Measurements from ENCODE around the gene ZNF229. TPM values are rescaled to one million over a fixed set of nuclear protein-coding genes. Genes with fewer than 3 reads are reported as not detected.
"Not testable (repeated sequence)": the region's sequence is repeated elsewhere in the genome, so short reads cannot be mapped to it uniquely, and the experiment has no call there.

The ZNF229 gene
- total RNA-seq: 11.9 and 12.6 TPM in 2 replicates

DNA sequence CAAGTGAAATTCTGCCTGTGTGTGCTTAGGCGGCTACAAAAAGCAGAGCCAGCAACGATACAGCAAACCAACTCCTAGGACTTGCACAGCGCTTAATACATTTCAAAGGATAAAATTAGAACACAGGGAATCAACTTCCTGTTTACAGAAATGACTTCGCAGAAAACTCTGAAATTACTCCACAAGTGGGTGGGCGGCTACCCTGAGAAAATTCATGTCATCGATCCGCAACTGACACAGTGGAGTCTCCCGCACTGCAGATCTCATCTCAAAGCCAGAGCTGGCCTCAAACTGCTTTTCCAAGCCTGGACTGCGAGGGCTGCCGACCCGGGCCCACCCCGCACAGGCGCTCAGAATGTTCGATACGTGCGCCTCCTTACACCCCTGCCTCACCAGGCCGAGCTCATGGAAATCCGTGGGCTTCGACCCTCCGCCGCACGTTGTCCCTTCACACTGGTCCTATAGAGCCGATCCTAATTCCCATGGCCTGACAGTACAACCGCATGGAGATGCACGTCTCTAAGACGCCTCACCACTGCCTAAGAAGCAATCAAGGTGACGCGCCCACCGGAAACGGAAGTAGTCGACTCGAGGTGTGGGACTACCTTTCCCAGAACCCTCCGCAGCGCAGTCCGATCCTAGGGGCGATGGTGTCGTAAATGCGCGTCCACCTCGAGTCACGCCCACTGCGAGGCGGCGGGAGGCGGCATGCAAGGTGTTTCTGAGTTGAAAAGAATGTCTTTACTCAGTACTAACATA lies at the start of gene ZNF229:
Gene ZNF229 (minus strand): TSS at position 557 of the 759 bp plus-strand sequence. CDS start 5,625 bp downstream, outside the sequence.
- DNase-seq (ENCODE audit: low read depth in 2 of 2): peak; percentile 83 to 92

DNA sequence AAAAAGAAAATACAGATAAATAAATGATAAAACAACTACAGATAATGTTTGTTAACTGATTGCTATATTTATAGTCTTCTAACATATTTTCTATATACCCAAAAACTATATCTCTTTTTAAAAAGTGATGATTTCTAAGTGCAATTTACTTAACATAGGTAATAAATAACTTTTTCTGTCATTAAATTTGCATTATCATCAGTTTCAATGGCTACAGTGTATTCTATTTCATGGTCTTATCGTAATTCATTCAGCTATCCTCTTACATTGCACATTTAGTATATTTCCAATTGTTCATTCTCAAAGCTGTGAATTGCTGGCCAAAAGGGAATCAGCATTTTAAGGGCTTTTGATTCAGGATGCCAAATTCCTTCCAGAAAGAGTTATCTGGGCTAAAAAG lies 48.4 kb upstream of the ZNF229 start:
- no peak for DNase-seq (ENCODE audit: low read depth in 2 of 2)

GRCh38 chr19:44476559-44477408 lies 28.5 kb upstream of the ZNF229 start:
- peak; percentile 18 to 19 for DNase-seq (ENCODE audit: low read depth in 2 of 2)

DNA sequence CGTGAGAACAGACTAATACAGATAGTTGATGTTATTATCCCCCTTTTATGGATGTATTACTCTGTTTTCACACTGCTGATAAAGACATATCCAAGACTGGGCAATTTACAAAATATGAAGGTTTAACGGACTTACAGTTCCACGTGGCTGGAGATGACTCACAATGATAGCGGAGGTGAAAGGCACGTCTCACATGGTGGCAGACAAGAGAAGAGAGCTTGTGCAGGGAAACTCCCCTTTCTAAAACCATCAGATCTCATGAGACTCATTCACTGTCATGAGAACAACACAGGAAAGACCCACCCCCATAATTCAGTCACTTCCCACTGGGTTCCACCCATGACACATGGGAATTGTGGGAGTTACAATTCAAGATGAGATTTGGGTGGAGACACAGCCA lies 20.5 kb upstream of the ZNF229 start:
- DNase-seq (ENCODE audit: low read depth in 2 of 2): not testable (repeated sequence)

- DNase-seq (ENCODE audit: low read depth in 2 of 2): not testable (repeated sequence)
These were observed 14.5 kb upstream of the ZNF229 start for GRCh38 chr19:44462600-44463286.

DNA sequence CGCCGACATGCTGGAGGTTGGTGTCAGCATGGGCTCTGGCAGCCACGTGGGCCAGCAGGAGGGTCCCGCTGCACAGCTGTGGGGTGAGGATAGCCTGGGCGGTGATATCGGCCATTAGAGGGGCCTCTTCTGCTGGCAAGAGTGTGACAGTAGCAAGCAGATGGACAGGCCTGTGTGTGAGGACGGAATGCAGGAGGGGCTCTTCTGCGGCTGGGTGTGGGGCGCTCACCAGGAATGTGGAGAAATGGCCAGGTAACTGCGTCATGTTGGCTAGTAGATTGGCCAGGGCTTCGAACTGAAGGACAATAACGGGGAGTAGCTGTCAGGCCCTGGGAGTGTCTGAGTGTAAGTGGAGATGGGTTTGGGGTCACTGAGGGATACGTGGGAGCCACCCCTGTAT lies 7.7 kb upstream of the ZNF229 start:
- not testable (repeated sequence) for DNase-seq (ENCODE audit: low read depth in 2 of 2)

DNA sequence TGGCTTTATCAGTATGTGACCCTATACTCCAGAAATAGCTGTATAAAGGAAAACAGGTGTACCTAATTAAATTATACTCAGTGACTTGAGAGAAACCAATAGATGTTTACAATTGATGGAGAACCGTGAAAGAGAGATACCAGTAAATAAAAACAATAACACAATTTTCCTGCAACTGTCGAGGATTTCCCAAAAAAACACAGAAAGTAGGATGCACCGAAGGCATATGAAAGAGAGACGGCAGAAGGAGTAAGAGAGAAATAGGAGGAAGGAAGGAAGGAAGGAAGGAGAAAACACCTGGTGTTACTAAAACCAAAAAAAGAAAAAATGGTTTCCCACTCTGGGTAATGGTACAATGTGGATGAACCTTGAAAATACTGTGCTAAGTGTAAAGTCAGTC lies 6.8 kb upstream of the ZNF229 start:
- DNase-seq (ENCODE audit: low read depth in 2 of 2): no peak

GRCh38 chr19:44452367-44452766 lies 4.1 kb upstream of the ZNF229 start:
- DNase-seq (ENCODE audit: low read depth in 2 of 2): no peak

DNA sequence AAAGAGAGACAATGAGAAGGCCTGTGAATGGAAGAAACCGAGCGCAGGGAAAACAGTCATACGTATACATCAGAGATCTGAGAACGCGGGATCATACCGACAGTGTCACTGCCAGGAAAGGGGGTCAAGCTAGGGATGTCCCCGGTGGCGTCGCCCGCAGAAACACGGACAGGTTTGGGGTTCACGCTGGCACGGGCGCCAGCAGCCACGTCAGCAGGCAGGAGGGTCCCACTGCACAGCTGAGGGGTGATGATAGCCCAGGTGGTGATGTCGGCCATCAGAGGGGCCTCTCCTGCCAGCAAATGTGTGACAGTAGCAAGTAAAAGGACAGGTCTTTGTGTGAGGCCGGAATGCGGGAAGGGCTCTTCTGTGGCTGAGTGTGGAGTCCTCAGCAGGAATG lies 3.4 kb upstream of the ZNF229 start:
- no peak for DNase-seq (ENCODE audit: low read depth in 2 of 2)

GRCh38 chr19:44438441-44438840 lies 9.8 kb downstream of the ZNF229 start:
- no peak for DNase-seq (ENCODE audit: low read depth in 2 of 2)

DNA sequence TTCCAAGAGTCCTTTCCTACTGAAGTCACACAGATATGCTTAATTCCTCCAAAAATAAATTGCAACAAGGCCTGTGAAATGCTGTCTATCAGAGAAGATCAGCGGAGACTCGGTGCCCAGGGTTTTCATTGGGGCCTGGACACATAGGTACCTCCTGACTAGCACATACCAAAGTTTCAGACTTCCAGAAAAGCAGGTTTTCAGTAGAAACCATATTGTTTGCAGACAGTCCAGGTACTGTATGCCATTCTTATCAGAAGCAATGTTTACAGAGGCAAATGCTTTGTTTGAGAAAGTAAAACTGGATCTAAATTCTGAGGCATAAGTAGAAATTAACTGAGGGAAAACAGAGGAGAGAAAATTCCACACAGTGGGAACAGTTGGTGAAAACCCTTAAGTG lies 12.8 kb downstream of the ZNF229 start:
- DNase-seq (ENCODE audit: low read depth in 2 of 2): no peak

- no peak for DNase-seq (ENCODE audit: low read depth in 2 of 2)
These were observed 17.3 kb downstream of the ZNF229 start for GRCh38 chr19:44430956-44431355.

DNA sequence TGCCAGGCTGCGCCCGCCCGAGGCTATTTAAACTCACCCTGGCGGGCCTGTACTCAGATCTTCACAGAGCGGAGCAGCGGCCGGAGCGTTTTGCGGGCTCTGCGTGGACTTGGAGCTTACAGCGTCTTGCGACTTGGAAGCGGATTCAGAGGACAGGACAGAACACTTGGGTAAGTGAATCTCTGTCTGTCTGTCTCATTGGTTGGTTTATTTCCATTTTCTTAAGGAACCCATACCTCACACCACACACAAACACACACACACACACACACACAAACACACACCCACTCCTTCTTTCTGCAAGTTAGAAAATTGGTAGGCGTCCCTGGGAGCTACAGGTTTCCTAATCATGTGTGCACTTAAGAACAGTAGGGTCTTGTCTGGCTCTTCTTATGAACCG lies 32.7 kb downstream of the ZNF229 start:
- not testable (repeated sequence) for DNase-seq (ENCODE audit: low read depth in 2 of 2)

GRCh38 chr19:44401139-44402115 lies 46.8 kb downstream of the ZNF229 start, which contains the start of gene ZNF285:
ZNF285 (minus strand) TSS chr19:44401608; CDS start chr19:44397213, 4,395 bp downstream.
- peak; percentile 96 to 97 for DNase-seq (ENCODE audit: low read depth in 2 of 2)

GRCh38 chr19:44389268-44389667 lies 59.0 kb downstream of the ZNF229 start:
- DNase-seq (ENCODE audit: low read depth in 2 of 2): not testable (repeated sequence)

Other genes with a start within 250 kb of the ZNF229 start
- 14.4 and 18.1 TPM in 2 replicates for gene ZNF227, start 235.9 kb downstream of the ZNF229 start, total RNA-seq
- 1.3 and 1.8 TPM in 2 replicates for gene ZNF233, start 188.6 kb downstream of the ZNF229 start, total RNA-seq
- 3.5 and 7.5 TPM in 2 replicates for gene ZNF235, start 143.4 kb downstream of the ZNF229 start, total RNA-seq
- 5.0 and 6.0 TPM in 2 replicates for gene ZNF112, start 91.8 kb downstream of the ZNF229 start, total RNA-seq
- gene ZNF285, start 46.9 kb downstream of the ZNF229 start, total RNA-seq: 1.1 and 1.4 TPM in 2 replicates
- 4.4 and 5.8 TPM in 2 replicates for gene ZNF180, start 52.0 kb upstream of the ZNF229 start, total RNA-seq
- gene CEACAM20, start 81.2 kb upstream of the ZNF229 start, total RNA-seq: not detected in 2 replicates
- gene IGSF23, start 165.1 kb upstream of the ZNF229 start, total RNA-seq: 0.22 TPM in 1 of 2 replicates, not detected in the other
- 54.9 and 69.4 TPM in 2 replicates for gene PVR, start 195.4 kb upstream of the ZNF229 start, total RNA-seq
- 0.44 and 1.2 TPM in 2 replicates for gene CEACAM19, start 223.0 kb upstream of the ZNF229 start, total RNA-seq